LNCAP (cell line): ENCODE measurements around the gene CORO2B.

ENCODE experiments used
- TF ChIP-seq, protein P1 (sequence below): fragments of 450-650 bp; IDR thresholded peaks from 2 replicates; pipeline ENCODE4 v1.5.1; 2017; ENCODE audit warnings: mild to moderate bottlenecking

The CORO2B gene

DNA sequence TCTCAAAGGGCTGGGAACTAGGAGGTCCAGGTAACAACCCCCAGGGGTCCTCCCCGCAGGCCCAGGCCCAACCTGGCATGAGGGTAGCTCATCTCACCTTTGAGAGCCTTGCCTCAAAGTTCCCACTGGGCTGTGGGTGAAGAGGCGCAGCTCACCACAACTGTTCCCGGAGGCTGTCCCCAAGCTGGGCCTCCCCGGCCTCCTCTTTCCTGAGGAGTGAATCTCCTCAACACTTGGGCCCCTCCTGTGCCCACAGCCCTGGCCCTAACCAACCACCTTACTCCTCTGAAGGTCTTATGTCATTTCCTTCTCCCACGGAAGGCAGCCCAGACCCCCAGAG, 27.5 kb upstream of the CORO2B start:
- TF ChIP-seq, protein P1, sequence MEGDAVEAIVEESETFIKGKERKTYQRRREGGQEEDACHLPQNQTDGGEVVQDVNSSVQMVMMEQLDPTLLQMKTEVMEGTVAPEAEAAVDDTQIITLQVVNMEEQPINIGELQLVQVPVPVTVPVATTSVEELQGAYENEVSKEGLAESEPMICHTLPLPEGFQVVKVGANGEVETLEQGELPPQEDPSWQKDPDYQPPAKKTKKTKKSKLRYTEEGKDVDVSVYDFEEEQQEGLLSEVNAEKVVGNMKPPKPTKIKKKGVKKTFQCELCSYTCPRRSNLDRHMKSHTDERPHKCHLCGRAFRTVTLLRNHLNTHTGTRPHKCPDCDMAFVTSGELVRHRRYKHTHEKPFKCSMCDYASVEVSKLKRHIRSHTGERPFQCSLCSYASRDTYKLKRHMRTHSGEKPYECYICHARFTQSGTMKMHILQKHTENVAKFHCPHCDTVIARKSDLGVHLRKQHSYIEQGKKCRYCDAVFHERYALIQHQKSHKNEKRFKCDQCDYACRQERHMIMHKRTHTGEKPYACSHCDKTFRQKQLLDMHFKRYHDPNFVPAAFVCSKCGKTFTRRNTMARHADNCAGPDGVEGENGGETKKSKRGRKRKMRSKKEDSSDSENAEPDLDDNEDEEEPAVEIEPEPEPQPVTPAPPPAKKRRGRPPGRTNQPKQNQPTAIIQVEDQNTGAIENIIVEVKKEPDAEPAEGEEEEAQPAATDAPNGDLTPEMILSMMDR, result no peak

DNA sequence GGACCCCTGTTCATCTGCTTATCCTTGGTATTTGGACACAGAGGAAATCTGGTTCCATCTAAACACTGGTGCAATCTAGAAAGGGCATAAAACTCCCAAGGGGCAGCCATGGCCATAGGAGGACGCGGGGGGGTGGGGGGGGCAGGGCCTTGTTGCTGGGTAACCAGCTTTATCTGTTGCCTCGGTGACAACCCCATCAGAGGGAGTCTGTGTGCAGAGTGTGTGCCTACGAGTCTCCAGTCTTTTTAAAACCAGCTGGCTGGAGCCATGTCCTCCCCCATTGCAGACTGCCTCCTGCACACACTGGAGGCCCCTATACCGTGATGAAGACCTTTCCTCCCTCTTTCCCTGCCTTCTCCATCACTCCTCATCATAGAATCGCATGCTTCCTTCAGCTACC, 26.4 kb upstream of the CORO2B start:
- TF ChIP-seq, protein P1, result no peak

DNA sequence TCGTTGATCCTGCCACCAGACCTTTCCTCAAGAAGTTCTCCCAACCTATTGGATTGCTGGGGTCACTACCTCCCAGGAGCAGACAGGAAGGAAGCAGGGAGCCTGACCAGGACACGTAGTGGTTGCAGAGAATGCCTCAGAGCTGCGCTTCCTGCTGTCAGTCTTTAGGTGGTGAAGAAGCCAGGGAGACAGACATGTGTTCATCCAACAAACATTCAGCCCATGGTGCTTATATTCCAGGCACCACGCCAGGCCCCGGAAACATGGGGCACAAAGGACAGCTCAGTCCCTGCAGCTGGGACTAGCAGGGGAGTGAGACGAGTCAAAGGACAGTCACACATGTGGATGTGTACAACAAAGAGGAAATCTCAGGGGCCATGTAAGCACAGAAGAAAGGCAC, 26.0 kb upstream of the CORO2B start:
- TF ChIP-seq, protein P1, result no peak

DNA sequence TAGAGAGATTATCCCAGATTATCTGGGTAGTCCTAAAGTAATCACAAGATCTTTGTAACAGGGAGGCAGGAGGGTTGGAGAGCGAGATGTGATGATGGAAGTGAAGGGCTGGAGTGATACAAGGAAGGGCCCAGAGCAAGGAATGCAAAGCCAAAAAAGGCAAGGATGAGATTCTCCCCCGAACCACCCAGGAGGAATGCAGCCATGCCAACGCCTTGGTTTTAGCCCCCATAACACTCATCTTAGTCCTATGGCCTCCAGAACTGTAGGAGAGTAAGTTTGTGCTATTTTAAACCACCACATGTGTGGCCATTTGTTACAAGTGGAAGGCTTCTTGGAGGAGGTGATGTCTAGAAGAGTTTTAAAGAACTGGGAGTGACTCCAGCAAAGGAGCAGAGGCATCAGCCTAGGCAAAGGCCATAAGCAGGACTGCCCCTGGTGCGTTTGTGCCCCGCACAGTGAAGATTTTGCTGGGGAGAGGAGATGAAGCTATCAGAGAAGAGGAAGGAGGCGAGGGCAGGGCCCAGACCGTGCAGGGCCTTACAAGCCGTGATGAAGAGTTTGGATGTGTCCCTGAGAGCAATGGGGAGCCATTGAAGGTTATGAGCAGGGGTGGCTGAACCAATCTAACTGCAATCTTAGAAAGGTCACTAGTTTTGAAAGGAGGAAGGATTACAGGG, 25.3 kb upstream of the CORO2B start:
- TF ChIP-seq, protein P1, result no peak

DNA sequence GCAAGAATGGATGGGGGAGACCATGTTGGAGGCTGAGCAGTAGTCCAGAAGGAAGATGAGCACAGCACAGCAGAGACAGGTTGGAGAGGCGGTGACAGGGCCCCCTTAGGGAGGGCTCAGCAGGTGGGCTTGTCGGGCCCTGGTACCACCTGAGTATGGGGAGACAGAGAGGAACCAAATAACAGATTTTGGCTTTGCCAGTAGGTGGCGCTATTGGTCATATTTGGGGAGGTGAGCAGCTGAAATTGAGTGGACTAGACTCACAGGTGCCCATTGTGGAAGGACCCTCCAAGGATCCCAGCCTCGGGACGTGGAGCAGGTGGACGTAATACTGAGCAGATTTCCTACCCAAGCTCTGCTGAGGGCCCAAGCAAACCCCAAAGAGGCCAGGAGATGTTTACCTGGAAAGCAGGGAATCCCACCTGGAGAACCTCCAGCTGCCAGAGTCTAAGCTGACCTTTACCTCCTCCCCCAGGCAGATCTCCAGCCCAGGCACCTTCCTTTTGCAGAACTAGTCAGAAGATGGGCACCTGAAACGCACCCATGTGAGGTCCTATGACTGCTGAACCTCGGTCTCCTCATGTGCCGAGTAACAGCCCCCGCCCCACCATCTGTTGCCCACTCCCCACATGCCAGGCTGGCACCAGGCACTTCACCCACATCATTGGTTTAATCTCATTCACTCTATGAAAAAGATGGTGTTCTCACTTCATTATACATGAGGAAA, 24.6 kb upstream of the CORO2B start:
- TF ChIP-seq, protein P1, result peak; percentile 81

DNA sequence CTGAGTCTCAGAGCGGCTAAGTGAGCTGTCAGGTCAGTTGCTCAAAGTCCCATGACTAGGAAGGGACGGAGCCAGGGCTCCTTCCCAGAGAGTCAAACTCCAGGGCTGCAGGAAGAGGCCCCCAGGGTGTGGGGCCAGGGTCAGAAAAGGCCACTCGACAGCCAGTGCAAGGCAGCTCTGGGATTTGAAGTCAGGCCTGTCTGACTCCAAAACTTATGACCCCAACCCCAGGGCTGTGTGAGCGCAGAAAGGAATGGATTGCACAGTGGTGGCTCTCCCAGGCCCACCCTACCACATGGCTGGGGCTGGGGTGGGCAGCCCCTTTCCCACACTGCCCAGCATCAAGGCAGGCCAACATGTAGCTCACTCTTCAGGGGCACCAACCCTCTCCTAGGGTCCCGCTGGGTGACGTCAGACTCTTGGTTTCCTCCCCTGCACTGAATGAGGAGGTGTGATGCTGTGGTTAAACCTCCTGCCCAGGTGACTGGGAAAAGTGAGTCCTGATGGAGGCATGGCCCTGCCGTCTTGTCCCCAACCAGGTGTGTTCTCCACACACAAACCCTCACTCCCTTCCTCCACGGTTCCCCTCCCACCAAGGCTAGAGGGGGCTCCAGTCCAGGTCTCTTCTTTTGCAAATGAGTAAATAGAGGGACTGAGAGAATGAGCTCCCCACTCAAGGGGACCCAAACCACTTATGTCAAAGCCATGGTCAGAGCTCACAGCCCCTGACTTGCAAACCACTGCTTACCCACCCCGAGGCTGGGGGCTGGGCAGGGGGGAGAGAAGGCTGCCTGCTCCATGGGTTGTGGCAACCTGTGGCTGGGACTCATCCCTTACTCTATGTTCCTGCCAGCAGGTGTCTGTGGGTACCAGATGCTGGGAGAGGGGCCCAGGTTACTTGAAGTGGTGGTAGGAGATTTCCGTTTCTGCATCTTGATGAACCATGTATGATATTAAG, 23.8 kb upstream of the CORO2B start:
- TF ChIP-seq, protein P1, result no peak

DNA sequence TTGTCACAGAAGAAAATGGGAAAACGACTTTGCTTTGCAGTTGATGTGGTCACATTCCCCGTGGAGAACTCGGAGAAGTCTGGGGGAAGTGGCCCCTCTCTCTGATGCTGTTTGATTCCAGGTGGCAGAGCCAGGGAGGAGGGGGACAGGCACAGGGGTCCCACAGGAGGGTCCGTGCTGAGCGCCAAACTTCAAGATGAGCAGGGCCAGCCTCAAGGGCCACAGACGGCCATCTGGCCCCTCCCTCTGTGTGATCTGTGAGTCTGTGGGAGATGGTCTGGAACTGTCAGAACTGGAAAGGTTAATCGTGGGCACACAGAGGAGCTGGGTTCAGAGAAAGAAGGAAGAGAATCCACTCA, 23.1 kb upstream of the CORO2B start:
- TF ChIP-seq, protein P1, result no peak
